Fibroblast of skin of right biceps (primary cell): Measurements from ENCODE around the gene CFAP157.
A peak's percentile ranks its signal among the peaks of the same experiment; 100 is the strongest.

Experiments used
- DNase-seq: peaks from one replicate; pipeline ENCODE4 v3.0.0-alpha.2; 2013

Gene CFAP157

DNA sequence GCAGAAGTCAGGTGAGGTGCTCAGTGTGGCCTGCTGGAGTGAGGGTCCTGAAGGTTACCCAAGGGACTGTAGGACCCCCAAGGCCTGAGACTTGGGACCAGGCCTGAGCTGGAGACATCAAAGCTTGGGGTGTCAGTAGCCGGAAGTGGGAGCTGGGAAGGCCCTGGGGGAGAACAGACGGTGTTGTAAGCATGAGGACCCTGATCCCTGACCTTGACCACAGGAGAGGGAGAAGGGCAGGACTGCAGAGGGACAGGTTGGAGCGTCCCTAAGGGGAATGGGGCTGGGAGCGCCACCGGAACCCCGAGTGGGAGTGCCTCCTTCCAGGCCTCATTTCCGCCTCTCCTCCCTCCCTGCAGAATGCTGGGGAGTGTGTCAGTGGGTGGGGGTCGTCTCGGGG, 9.6 kb downstream of the CFAP157 start:
- DNase-seq = no peak

- DNase-seq = no peak
Observed at GRCh38 chr9:127717766-127718165, 11.0 kb downstream of the CFAP157 start.

DNA sequence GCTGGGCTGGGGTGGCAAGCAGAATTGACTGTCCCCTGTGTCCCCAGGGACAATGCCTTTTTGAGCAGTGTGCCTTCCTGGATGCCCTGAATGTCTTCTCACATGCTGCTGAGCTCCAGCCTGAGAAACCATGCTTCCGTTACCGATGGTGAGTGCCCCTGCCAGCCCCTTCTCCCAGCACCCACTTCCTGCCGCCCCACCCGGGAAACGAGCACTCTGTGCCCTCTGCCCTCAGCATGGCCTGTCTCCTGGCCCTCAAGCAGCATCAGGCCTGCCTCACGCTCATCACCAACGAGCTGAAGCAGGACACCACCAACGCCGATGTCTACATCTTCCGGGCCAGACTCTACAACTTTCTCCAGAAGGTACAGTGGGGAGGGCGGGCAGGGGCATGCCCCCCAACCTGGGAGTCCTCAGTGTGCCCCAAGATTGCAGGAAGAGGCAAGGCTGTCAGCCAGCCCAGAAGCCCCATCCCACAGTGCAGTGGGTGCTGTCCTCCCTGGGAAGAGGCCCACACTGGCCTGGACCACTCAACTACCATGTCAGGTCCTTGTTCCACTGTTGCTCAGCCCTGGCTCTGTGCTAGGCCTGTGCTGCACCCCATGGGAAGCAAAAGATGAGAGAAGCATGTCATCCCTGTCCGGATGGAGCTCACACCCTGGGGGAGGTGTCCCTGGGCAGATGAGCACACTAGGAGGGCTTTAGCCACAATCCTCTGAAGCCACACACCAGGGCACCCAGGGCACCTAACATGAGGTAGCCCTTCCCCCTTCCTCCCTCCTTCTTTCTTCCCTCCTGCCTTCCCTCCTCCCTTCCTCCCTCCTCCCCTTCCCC, 13.5 kb downstream of the CFAP157 start:
- no peak for DNase-seq

- DNase-seq = no peak
Observed at GRCh38 chr9:127720865-127721227, 14.1 kb downstream of the CFAP157 start.

DNA sequence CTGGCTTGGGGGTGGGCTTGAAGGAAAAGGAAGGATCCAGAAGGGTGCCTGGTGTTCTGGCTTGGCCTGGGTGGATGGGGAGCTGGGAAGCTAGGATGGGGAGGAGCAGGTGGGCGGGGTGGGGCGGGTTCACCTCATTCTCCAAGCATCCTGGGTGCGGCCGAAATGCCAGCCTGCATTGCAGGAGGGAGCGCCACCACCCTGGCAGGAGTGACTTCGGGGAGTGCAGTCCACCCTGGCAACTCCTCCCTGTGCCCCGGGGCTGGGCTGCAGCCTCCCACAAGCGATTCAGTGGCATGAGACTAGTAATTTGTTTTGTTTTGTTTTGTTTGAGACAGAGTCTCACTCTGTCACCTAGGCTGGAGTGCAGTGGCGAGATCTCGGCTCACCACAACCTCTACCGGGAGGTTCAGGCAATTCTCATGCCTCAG, 14.6 kb downstream of the CFAP157 start:
- no peak for DNase-seq

DNA sequence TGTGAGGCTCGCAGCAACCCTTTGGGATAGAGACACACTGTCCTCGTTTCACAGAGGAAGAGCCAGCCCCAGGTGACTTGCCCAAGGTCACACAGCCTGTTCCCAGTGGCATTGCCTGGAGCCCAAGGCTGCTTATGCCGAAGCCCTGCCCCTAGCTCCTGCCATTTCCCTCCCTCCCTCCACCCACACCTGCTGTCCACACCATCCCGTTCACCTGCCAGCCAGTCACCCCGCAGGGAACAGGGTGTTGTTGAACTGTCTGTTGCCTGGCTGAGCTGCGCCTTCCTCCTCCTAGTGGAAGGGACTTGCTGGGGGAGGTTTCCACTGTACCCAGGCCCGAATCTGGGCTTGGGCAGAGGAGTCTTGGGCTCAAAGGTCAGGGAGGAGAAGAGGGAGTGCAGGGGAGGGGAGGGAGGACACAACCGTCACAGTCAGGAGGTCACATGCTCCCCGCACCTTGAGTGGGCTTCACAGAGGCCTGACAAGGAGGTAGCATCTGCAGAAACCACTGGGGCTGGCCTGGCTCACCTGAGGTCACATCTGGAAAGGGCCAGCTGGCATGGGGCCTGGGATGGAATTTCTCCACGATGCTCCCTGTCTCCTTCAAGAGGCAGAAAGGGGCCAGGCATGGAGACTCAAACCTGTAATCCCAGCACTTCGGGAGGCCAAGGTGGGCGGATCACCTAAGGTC, 15.4 kb downstream of the CFAP157 start:
- DNase-seq = no peak

DNA sequence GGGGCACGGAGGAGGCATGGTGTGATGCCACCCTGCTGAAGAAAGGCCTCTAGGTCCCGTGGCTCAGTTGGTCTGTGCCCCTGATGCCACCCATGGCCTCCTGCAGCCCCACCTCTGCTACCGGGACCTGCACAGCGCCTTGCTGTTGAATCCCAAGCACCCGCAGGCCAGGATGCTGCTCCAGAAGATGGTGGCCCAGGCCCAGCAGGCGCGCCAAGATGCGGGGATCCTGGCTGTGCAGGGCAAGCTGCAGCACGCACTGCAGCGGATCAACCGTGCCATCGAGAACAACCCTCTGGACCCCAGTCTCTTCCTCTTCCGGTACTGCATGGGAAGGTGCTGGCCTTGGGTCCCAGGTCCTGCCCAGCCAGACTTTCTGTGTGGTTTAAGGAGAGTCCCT, 16.2 kb downstream of the CFAP157 start:
- DNase-seq = no peak

DNA sequence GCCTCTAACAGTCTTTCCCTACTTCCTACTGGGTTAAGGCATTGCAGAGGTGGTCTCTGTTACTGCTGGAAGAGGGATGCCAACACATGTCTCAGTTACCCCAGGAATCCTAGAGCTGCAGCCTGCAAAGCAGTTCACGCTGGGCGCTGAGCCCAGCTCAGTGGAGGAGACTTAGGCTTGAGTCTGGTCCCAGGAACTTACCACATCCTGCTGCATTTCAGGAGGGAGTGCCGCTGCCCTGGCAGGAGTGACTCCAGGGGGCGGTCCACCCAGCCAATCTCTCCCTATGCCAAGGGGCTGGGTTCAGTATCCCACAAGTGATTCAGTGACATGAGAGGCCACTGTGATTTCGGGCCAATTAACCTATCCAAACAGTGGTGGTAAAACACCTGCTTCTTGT, 16.7 kb downstream of the CFAP157 start:
- peak; percentile 66 for DNase-seq

DNA sequence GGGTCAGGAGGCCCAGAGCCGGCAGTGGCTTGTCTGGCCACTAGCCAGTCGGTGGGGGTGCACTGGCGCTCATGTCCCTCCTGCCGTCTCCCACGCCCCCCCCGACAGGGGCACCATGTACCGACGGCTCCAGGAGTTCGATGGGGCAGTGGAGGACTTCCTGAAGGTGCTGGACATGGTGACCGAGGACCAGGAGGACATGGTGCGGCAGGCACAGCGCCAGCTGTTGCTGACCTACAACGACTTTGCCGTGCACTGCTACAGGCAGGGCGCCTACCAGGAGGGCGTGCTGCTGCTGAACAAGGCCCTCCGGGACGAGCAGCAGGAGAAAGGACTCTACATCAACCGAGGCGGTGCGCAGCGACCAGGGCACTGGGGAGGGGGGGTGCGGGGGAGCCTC, 17.2 kb downstream of the CFAP157 start:
- no peak for DNase-seq

GRCh38 chr9:127726871-127727270, 20.1 kb downstream of the CFAP157 start:
- DNase-seq = no peak

GRCh38 chr9:127728808-127729207, 22.0 kb downstream of the CFAP157 start:
- no peak for DNase-seq

- no peak for DNase-seq
Observed at GRCh38 chr9:127729522-127730256, 22.9 kb downstream of the CFAP157 start.

DNA sequence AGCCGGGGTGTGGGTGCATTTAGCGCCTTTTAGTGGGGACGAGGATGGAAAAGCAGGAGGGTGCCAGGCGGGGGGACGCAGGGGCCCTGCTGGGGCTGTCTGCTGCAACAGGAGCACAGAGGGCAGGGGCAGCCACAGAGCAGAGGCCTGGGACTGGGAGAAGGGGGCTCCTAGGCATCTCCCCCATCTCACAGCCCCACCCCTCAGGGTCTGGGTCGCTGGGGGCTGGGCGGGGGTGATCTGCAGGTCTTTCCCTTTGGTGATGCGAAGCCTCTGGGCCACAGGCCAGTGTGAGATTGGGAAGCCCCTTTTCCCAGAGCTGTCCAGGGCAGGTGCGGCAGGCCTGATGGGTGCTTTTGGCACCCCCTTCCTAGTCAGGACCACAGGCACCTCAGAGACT, 23.5 kb downstream of the CFAP157 start:
- no peak for DNase-seq

- DNase-seq = no peak
Observed at GRCh38 chr9:127730799-127731410, 24.1 kb downstream of the CFAP157 start.

- DNase-seq = no peak
Observed at GRCh38 chr9:127731938-127732337, 25.1 kb downstream of the CFAP157 start.

DNA sequence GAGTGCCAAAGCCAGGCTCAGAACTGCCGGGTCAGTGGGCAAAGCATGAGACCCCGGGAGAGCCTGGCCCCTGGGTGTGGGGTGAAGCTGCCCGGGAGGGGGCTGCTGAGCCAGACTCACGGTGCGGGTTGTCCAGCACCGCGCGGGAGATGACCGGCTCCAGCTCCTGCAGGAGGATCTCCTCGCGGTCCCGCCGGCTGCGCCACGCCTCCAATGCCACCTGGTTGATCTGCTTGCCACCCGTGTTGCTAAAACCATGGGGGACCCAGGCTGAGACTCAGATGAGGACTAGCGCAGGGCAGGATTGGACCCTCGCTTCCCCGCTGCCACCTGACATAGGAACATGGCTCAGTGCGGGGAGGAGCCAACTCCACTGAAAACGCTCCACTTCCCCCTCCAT, 25.7 kb downstream of the CFAP157 start:
- no peak for DNase-seq

GRCh38 chr9:127733614-127734013, 26.8 kb downstream of the CFAP157 start:
- no peak for DNase-seq

DNA sequence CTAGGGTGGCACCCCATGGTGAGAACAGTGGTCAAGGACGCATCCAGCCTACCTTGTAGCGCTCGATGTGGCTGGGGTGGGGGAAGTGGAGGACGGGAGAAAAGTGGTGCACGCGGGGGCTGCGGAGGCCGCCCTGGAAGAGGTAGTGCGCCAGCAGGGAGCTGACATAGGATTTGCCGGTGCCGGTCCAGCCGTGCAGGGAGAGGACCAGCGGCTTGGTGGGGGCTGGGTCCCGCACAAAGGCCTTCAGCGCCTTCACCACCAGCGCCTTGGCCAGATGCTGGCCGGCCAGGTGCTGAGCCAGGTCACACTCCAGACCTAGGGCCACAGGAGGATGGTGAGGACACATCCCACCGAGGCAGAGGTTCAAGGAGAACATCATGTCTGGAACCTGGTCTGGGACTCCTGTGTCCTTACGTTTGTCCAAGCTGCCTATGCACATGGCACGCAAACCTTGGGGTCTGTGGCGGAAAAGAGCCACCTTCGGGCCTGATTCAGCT, 27.5 kb downstream of the CFAP157 start:
- DNase-seq = no peak

DNA sequence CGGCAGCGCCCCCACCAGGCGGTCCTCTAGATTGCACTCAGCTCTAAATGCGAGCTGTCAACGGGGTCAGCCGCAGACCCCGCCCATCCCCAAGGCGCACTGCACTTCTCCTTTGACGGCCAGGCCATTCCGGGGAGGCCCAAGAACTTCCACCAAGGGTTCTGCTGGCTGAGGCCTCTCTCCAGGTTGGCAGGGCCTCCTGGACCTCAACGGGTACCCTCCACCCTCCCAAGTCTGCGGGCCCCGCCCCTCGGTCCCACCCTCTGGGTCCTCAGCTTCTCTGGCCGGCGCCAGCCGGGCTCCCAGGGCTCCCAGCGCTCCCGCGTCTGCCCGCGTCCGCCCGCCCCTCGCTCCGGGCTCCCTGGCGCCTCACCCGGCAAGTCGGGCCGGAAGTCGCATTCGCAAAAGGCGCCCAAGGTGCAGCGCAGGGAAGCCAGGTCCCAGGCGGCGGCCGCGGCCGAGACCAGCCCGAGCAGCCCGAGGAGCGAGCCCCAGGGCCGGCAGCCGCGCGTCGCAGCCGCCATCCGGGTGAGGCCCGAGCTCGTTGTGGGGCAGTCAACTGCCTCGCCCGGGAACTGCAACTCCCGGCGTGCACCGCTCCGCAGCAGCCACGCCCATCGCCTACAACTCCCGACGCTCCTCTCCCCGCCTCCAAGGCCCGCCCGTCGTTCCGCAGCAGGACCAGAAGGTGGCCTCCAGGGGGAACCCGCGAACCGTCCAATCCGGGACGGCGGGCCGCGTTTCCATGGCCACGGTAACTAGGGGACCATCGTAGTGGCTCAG, 28.1 kb downstream of the CFAP157 start, which contains the start of gene TOR2A:
Gene TOR2A, minus strand, starts transcription at position 548 of the 783 bp plus-strand sequence. Its CDS starts 24 bp downstream, at position 524.
- peak; percentile 96 for DNase-seq

- DNase-seq = no peak
Observed at GRCh38 chr9:127735530-127736185, 28.9 kb downstream of the CFAP157 start.

DNA sequence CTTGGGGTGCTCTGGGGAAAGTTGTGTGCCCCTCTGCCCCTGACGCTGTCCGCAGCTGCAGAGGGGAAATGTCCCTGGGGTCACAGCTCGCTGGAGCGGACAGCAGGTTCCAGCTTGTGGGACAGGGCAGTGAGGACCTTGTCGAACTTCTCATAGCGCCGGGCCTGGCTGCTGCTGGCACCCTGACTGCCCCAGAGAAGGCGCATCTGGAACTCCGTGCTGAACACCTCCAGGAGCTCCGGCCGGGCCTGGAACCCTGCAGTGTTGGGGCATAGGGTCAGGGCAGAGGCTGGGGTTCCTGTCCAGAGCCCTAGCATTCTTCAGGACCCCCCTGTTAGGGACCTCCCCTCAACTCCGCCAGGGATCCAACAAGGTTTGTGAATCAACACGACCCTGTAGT, 31.9 kb downstream of the CFAP157 start:
- no peak for DNase-seq
